ENCODE measurements around the gene CCDC122.

CCDC122 gene

GRCh38 chr13:43805071-43805468 lies 74.5 kb downstream of the CCDC122 start:
- no peak for TF ChIP-seq FOXP2 (optimal IDR thresholded peaks at IDR 0.05; ENCODE audit: borderline replicate concordance, extremely low read depth, extremely low read length, insufficient read depth)

- TF ChIP-seq FOXP2 (optimal IDR thresholded peaks at IDR 0.05; ENCODE audit: borderline replicate concordance, extremely low read depth, extremely low read length, insufficient read depth) (no peak), POLR2AphosphoS5 (IDR thresholded peaks at IDR 0.05; ENCODE audit: low read depth, low read length) (no peak), SIN3A (IDR thresholded peaks at IDR 0.05; ENCODE audit: borderline replicate concordance, insufficient read depth, low read length) (no peak), REST (IDR thresholded peaks at IDR 0.05; ENCODE audit: insufficient read depth in 1 of 2, low read depth in 2 of 2, low read length in 2 of 2) (no peak), TAF1 (IDR thresholded peaks at IDR 0.05; ENCODE audit: borderline replicate concordance, insufficient read depth, low read length) (no peak)
Measured at GRCh38 chr13:43804461-43805070, 75.0 kb downstream of the CCDC122 start.

- no peak for TF ChIP-seq FOXP2 (optimal IDR thresholded peaks at IDR 0.05; ENCODE audit: borderline replicate concordance, extremely low read depth, extremely low read length, insufficient read depth)
- TF ChIP-seq POLR2AphosphoS5 (IDR thresholded peaks at IDR 0.05; ENCODE audit: low read depth, low read length), result no peak
- no peak for TF ChIP-seq REST (IDR thresholded peaks at IDR 0.05; ENCODE audit: insufficient read depth in 1 of 2, low read depth in 2 of 2, low read length in 2 of 2)
- no peak for TF ChIP-seq TAF1 (IDR thresholded peaks at IDR 0.05; ENCODE audit: borderline replicate concordance, insufficient read depth, low read length)
- TF ChIP-seq SIN3A (IDR thresholded peaks at IDR 0.05; ENCODE audit: borderline replicate concordance, insufficient read depth, low read length), result no peak
Measured at GRCh38 chr13:43802511-43802910, 77.0 kb downstream of the CCDC122 start.

- TF ChIP-seq TAF1 (IDR thresholded peaks at IDR 0.05; ENCODE audit: borderline replicate concordance, insufficient read depth, low read length) (no peak), REST (IDR thresholded peaks at IDR 0.05; ENCODE audit: insufficient read depth in 1 of 2, low read depth in 2 of 2, low read length in 2 of 2) (no peak), POLR2AphosphoS5 (IDR thresholded peaks at IDR 0.05; ENCODE audit: low read depth, low read length) (no peak)
Measured at GRCh38 chr13:43800828-43801227, 78.7 kb downstream of the CCDC122 start.

- TF ChIP-seq SIN3A (IDR thresholded peaks at IDR 0.05; ENCODE audit: borderline replicate concordance, insufficient read depth, low read length), result no peak
Measured at GRCh38 chr13:43799191-43799590, 80.3 kb downstream of the CCDC122 start.

- TF ChIP-seq FOXP2 (optimal IDR thresholded peaks at IDR 0.05; ENCODE audit: borderline replicate concordance, extremely low read depth, extremely low read length, insufficient read depth), result no peak
- TF ChIP-seq REST (IDR thresholded peaks at IDR 0.05; ENCODE audit: insufficient read depth in 1 of 2, low read depth in 2 of 2, low read length in 2 of 2), result no peak
- no peak for TF ChIP-seq TAF1 (IDR thresholded peaks at IDR 0.05; ENCODE audit: borderline replicate concordance, insufficient read depth, low read length)
- no peak for TF ChIP-seq POLR2AphosphoS5 (IDR thresholded peaks at IDR 0.05; ENCODE audit: low read depth, low read length)
- no peak for TF ChIP-seq SIN3A (IDR thresholded peaks at IDR 0.05; ENCODE audit: borderline replicate concordance, insufficient read depth, low read length)
Measured at GRCh38 chr13:43797869-43798268, 81.7 kb downstream of the CCDC122 start.

All from PFSK-1 (cell line).